ENCODE results near the gene MLC1.

Gene MLC1

GRCh38 chr22:50070366-50070765 is 14.9 kb downstream of the MLC1 start:
- H3K4me3 ChIP-seq (ENCODE audit: low read depth, low read length) = no peak overlapping the region
- no peak for DNase-seq (ENCODE audit: low read depth, low spot score)
- CTCF ChIA-PET = no interaction called here
- POLR2A ChIA-PET = no interaction called here
- no peak for TF ChIP-seq CTCF (IDR thresholded peaks at IDR 0.05; ENCODE audit: insufficient read depth, low read length, missing control alignments)

- TF ChIP-seq CTCF (IDR thresholded peaks at IDR 0.05; ENCODE audit: insufficient read depth, low read length, missing control alignments) = no peak
- DNase-seq (ENCODE audit: low read depth, low spot score) = no peak
- no peak overlapping the region for H3K4me3 ChIP-seq (ENCODE audit: low read depth, low read length)
- CTCF ChIA-PET = no interaction called here
- POLR2A ChIA-PET = no interaction called here
These were observed 17.1 kb downstream of the MLC1 start for GRCh38 chr22:50068096-50068495.

- DNase-seq (ENCODE audit: low read depth, low spot score) = no peak
- CTCF ChIA-PET = no interaction called here
- H3K4me3 ChIP-seq (ENCODE audit: low read depth, low read length) = no peak overlapping the region
- TF ChIP-seq CTCF (IDR thresholded peaks at IDR 0.05; ENCODE audit: insufficient read depth, low read length, missing control alignments) = no peak
- POLR2A ChIA-PET = no interaction called here
These were observed 18.0 kb downstream of the MLC1 start for GRCh38 chr22:50067244-50067643.

GRCh38 chr22:50064453-50064852 is 20.8 kb downstream of the MLC1 start:
- TF ChIP-seq CTCF (IDR thresholded peaks at IDR 0.05; ENCODE audit: insufficient read depth, low read length, missing control alignments) = no peak
- ChIA-PET POLR2A (no interaction called here), CTCF (interaction anchor here (0.7 to 2.6 kb wide), 2 partner anchors 34 to 88 kb away, joined by 3 to 7 read pairs; no protein-coding TSS in a partner anchor)
- DNase-seq (ENCODE audit: low read depth, low spot score) = no peak
- no peak overlapping the region for H3K4me3 ChIP-seq (ENCODE audit: low read depth, low read length)

GRCh38 chr22:50063589-50064393 is 21.4 kb downstream of the MLC1 start:
- no peak overlapping the region for H3K4me3 ChIP-seq (ENCODE audit: low read depth, low read length)
- TF ChIP-seq CTCF (IDR thresholded peaks at IDR 0.05; ENCODE audit: insufficient read depth, low read length, missing control alignments) = no peak
- ChIA-PET POLR2A (no interaction called here), CTCF (interaction anchor here (0.7 to 2.6 kb wide), 2 partner anchors 34 to 87 kb away, joined by 3 to 7 read pairs; no protein-coding TSS in a partner anchor)
- no peak for DNase-seq (ENCODE audit: low read depth, low spot score)

- no peak for TF ChIP-seq CTCF (IDR thresholded peaks at IDR 0.05; ENCODE audit: insufficient read depth, low read length, missing control alignments)
- no peak overlapping the region for H3K4me3 ChIP-seq (ENCODE audit: low read depth, low read length)
- DNase-seq (ENCODE audit: low read depth, low spot score) = no peak
- ChIA-PET CTCF (no interaction called here), POLR2A (no interaction called here)
These were observed 22.6 kb downstream of the MLC1 start for GRCh38 chr22:50062509-50063135.
